OCI-LY7 (cell line): Measurements from ENCODE around the gene SPEN.

Experiments
- CTCF ChIP-seq: fragments of 200-600 bp; sonication (generic); conservative IDR thresholded peaks from 2 replicates; pipeline ENCODE4 v1.5.1; 2014; ENCODE audit warnings: mild to moderate bottlenecking, antibody characterized with exemption, low read length, moderate library complexity, mixed read lengths
- EZH2phosphoT487 ChIP-seq: fragments of 200-600 bp; sonication (generic); IDR thresholded peaks from 2 replicates; pipeline ENCODE4 v1.6.1; 2018; ENCODE audit warnings: low read depth, borderline replicate concordance, mild to moderate bottlenecking, mixed run types, antibody characterized with exemption, low read length, moderate library complexity, mixed read lengths

DNA sequence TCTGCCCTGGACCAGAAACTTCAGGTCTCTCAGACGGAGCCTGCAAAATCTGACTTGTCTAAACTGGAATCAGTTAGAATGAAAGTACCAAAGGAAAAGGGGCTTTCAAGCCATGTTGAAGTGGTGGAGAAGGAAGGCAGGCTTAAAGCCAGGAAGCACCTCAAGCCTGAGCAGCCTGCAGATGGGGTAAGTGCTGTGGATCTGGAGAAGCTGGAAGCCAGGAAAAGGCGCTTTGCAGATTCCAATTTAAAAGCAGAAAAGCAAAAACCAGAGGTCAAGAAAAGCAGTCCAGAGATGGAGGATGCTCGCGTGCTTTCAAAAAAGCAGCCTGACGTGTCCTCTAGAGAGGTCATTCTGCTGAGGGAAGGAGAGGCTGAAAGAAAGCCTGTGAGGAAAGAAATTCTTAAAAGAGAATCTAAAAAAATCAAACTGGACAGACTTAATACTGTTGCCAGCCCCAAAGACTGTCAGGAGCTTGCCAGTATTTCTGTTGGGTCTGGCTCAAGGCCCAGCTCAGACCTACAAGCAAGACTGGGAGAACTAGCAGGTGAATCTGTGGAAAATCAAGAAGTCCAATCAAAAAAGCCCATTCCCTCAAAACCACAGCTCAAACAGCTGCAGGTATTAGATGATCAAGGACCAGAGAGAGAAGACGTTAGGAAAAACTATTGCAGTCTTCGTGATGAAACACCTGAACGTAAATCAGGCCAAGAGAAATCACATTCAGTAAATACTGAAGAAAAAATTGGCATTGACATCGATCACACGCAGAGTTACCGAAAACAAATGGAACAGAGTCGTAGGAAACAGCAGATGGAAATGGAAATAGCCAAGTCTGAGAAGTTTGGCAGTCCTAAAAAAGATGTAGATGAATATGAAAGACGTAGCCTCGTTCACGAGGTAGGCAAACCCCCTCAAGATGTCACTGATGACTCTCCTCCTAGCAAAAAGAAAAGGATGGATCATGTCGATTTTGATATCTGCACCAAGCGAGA, 81.8 kb downstream of the SPEN start:
- TF ChIP-seq CTCF (no peak), EZH2phosphoT487 (no peak)
